ENCODE data around the gene DRC1.

GRCh38 chr2:26469955-26470354, 68.2 kb downstream of the DRC1 start:
- TF ChIP-seq CTCF (IDR thresholded peaks at IDR 0.05; ENCODE audit: low read length) (no peak), EZH2phosphoT487 (IDR thresholded peaks at IDR 0.05; ENCODE audit: low read length) (no peak), EZH2 (optimal IDR thresholded peaks at IDR 0.05; ENCODE audit: low read depth, low read length) (no peak)
